Astrocyte of the spinal cord (primary cell): ENCODE results near the gene DNAJA3.

Experiments
- DNase-seq: peaks from one replicate; pipeline ENCODE4 v3.0.0; 2011; ENCODE audit warnings: low read depth, low spot score
- H3K4me3 ChIP-seq: 2 replicates; pipeline ENCODE4 v1.5.1; 2011; ENCODE audit warnings: low read depth, mild to moderate bottlenecking, low read length, moderate library complexity
- CTCF ChIP-seq: IDR thresholded peaks from 2 replicates; pipeline ENCODE4 v1.5.1; 2012; ENCODE audit warnings: low read depth, mild to moderate bottlenecking, low read length, inconsistent platforms
- in situ Hi-C: cut with HindIII; loops from 2 replicates; pipeline ENCODE4 v1.10.0; 2017; ENCODE audit warnings: low sequenced_read_pairs

Gene DNAJA3

GRCh38 chr16:4380119-4381063 is 45.3 kb upstream of the DNAJA3 start:
- TF ChIP-seq CTCF, result no peak
- no peak overlapping the region for H3K4me3 ChIP-seq
- in situ Hi-C loops, result no loop called here
- no peak for DNase-seq

- H3K4me3 ChIP-seq, result no peak overlapping the region
- TF ChIP-seq CTCF, result no peak
- DNase-seq, result no peak
- in situ Hi-C loops, result no loop called here
Measured at GRCh38 chr16:4381072-4381934, 44.4 kb upstream of the DNAJA3 start.

DNA sequence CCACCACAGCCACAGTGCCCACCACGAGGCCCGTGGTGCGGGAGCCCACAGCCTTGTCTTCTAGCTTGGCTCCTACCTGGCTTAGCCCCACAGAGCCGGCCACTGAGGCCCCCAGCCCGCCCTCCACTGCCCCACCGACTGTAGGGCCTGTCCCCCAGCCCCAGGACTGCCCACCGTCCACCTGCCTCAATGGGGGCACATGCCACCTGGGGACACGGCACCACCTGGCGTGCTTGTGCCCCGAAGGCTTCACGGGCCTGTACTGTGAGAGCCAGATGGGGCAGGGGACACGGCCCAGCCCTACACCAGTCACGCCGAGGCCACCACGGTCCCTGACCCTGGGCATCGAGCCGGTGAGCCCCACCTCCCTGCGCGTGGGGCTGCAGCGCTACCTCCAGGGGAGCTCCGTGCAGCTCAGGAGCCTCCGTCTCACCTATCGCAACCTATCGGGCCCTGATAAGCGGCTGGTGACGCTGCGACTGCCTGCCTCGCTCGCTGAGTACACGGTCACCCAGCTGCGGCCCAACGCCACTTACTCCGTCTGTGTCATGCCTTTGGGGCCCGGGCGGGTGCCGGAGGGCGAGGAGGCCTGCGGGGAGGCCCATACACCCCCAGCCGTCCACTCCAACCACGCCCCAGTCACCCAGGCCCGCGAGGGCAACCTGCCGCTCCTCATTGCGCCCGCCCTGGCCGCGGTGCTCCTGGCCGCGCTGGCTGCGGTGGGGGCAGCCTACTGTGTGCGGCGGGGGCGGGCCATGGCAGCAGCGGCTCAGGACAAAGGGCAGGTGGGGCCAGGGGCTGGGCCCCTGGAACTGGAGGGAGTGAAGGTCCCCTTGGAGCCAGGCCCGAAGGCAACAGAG is 43.5 kb upstream of the DNAJA3 start:
- H3K4me3 ChIP-seq, result no peak overlapping the region
- no peak for TF ChIP-seq CTCF
- no peak for DNase-seq
- in situ Hi-C loops, result no loop called here

DNA sequence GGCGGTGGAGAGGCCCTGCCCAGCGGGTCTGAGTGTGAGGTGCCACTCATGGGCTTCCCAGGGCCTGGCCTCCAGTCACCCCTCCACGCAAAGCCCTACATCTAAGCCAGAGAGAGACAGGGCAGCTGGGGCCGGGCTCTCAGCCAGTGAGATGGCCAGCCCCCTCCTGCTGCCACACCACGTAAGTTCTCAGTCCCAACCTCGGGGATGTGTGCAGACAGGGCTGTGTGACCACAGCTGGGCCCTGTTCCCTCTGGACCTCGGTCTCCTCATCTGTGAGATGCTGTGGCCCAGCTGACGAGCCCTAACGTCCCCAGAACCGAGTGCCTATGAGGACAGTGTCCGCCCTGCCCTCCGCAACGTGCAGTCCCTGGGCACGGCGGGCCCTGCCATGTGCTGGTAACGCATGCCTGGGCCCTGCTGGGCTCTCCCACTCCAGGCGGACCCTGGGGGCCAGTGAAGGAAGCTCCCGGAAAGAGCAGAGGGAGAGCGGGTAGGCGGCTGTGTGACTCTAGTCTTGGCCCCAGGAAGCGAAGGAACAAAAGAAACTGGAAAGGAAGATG is 42.8 kb upstream of the DNAJA3 start:
- DNase-seq, result no peak
- in situ Hi-C loops, result no loop called here
- TF ChIP-seq CTCF, result no peak
- H3K4me3 ChIP-seq, result no peak overlapping the region

DNA sequence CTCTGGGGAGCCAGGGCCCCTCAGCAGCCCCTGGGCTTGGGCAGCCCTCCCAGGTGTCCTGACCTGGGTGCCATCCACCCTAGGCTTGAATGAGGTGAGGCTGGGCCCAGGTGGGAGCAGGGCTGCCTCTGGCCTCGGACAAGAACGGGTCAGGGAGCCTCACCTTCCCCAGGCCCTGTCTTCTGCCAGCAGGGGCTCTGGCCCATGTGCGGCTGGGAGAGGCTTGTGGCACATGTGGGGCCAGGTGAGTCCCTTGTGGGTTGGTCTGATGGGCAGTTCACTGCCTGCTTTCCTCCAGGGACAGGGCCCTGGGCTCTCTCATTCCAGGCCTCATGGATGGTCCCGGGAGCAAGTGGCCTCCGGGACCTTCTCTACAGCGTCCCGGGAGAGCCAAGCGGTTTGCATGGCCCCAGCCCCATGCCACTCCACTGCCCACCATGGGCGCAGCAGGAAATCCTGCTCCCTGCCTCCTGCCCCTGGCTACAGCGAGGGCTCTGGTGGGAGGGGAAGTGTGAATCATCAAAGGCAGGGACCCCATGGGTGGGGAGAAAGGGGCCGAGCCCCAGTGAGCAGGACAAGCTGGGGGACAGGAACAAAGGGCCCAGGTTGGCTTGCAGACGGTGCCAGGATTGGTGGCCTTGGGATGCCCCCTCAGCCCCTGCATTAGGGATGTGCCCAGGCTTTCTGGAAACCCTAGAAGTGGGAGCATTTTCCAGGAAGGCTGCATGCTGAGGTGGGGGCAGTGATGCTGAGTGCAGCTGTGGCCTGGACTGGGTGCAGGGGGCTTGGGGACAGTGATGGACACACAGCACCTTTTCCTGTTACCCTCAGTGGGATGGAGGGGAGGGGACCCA is 41.9 kb upstream of the DNAJA3 start:
- in situ Hi-C loops, result no loop called here

More for the DNA sequence above, 41.9 kb upstream of the DNAJA3 start:
- no peak overlapping the region for H3K4me3 ChIP-seq
- no peak for DNase-seq
- no peak for TF ChIP-seq CTCF
